Glomerular visceral epithelial cell (primary cell): ENCODE results near the gene MYO1C.

Experiments used
- DNase-seq: peaks from one replicate; pipeline ENCODE4 v3.0.0-alpha.2; 2016; ENCODE audit errors: extremely low spot score

Gene MYO1C

GRCh38 chr17:1484676-1485422 lies 7.6 kb downstream of the MYO1C start:
- peak; percentile 61 for DNase-seq

- no peak for DNase-seq
These were observed 8.4 kb downstream of the MYO1C start for GRCh38 chr17:1484060-1484535.

DNA sequence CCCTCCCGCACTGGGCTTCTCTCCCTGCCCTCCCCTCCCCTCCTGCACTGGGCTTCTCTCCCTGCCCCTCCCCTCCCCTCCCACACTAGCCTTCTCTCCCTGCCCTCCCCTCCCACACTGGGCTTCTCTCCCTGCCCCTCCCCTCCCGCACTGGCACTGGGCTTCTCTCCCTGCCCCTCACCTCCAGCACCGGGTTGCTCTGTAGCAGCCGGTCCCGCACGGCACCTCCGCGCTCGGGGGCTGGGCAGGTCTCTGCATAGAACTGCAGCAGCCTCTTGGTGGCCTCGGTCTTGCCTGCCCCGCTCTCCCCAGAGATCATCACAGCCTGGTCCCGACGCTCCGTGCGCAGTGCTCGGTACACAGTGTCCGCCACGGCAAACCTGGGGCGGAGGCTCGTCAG lies 9.8 kb downstream of the MYO1C start:
- DNase-seq: no peak

GRCh38 chr17:1481736-1482135 lies 10.8 kb downstream of the MYO1C start:
- DNase-seq: no peak

GRCh38 chr17:1480747-1481465 lies 11.6 kb downstream of the MYO1C start:
- DNase-seq: no peak

- DNase-seq: no peak
These were observed 14.1 kb downstream of the MYO1C start for GRCh38 chr17:1478418-1478817.

- no peak for DNase-seq
These were observed 17.1 kb downstream of the MYO1C start for GRCh38 chr17:1475321-1475854.

DNA sequence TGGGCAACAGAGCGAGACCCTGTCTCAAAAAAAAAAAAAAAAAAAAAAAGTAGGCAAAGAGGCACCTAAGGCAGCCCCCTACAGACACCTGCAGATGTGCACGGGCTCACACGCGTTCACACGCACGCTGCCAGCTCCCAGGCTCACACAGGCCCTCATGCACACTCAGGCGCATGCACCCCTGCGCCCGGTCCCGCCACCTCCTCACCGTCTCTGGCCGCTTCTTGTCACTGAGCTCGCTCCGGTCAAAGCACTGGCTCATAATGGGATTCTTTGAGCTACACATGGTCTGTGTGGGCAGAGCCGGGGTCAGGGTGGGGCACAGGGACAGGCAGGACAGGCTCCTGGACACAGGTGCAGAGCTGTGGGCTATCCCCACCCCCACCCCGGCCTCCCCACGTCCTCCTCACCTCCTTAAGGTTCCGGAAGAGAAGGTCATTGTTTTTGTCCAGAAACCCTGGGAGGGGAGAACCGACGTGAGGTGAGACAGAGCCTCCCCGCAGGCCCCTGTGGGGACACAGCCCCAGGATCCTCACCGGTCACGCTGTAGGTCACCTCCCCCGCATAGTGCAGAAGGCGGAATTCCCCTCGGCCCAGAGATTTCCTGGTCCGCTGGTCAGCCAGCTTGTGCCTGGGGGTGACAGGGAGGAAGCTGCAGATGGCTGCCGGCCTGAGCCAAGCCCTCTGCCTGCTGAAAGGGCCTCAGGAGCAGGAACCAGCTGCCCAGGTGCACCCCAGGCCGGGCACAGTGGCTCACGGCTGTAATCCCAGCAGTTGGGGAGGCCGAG lies 17.9 kb downstream of the MYO1C start:
- DNase-seq: peak; percentile 81

DNA sequence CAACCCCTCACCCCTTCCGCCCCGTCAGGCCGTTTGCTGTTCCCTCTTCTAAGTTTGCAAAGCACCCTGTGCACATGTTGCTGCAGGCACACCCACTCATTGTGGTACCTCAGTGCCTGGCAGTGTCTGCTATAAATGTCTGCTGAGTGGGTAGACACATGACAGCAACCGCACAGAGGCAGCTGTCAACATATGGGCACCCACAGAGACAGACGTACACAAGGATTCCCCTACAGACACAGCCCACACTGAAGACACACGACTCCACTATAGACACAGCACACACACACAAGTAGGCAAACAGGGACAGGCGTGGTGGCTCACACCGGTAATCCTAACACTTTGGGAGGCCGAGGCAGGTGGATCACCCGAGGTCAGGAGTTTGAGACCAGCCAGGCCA lies 18.6 kb downstream of the MYO1C start:
- DNase-seq: no peak

DNA sequence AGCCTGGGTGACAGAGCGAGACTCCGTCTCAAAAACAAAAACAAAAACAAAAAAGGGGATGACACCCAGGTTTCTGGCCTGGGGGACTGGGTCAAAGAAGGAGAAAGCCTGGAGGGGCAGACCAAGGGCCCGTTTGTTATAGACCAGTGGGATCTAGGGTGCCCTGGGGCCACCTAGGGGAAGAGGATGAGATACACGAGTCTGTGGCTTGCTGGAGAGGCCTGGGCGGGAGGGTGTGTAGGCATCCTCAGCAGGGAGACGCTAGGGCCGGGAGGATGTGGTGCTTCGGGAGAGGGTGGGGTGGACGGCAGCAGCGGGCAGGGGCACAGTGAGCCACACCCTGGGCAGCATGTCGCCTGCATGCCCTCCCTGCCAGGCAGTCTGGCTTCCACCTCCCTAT lies 19.3 kb downstream of the MYO1C start:
- DNase-seq: no peak

DNA sequence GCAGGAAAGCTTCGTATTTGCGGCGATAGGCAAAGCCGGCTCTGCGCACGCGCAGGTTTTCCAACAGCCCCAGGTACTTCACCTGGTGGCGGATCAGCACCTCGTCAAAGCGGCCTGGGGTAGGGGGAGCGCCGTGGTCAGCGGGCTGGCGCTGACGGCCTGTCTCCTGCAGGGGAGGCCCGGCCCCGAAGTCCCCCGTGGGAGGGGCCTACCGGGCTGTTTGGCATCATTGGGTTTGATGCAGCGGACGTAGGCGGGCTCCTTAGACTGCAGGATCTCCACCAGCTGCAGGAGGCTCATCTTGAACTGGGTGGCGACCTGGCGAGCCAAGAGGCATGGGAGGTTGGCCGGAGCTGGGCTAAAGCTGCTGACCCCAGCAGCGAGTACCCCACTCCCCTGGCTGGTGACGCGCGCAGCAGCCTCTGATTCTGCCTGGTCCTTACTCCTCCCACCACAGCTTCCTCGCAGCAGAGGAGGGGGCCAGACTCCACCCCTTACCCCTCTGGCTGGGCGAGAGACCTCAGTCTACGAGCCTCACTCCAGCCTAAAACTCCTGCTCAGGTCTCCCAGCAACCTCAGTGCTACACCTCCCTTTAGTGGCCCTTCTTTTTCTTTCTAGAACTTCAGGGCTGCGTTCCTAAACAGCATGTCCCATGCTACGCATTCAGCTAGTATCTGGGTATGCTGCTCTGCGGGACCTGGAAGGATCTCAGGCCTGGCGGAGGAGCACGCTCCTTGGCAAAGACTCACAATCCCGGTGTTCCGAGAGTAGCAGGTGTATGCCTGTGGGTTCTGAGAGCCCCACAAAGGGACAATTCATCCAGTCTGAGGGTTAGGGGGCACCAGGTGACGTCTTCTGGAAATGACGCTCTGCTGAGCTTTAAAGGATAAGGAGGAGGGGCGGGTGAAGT lies 20.3 kb downstream of the MYO1C start:
- DNase-seq: no peak

DNA sequence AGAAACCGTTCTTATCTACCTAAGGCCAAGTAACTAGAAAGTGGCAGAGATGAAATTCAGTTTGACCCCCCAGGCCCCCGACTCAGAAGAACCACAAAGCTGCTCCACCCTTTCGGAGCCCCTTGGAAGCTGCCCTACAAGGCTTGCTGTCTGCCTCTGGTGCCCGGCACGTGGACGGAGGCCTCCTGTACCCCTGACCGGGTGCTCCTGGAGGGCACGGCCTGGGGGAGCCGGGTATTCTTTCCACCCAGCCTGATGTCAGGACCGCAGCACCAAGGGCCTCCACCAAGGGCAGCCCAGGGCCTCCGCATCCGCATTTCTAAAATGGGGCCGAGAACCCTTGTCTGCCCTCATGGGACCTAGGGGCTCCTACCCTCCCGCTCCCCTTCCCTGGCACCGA lies 21.0 kb downstream of the MYO1C start:
- DNase-seq: no peak

DNA sequence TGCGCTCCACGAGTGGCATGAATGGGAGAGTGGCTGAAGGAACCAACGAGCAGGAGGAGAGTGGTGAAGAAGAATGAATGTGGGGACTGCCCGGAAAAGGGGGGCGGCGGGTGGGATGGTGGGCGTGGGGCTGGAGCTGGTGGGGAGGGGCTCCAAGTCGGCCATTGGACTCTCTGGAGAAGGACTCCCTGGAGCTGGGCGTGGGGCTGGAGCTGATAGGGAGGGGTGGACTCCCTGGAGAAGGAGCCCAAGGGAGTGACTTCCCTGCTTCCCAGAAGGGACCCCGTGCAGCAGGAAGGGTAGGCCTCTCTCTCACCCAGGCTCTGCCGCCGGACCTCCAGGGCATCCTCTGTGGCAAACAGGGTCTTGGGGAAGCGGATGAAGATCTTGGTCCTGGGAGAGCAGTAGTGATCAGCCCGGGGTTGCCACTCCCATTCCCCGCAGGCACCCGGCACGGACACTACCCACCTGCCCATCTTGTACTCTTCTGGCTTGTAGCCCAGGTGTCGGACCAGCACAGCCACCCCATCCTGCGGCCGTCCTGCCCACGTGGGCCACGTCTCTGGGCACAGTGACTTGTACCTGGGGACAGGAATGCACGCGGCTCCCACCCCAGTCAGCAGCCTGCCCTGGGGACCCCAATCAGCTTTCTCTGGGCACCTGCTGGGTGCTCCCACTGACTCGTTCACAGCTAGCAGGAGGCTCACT lies 21.6 kb downstream of the MYO1C start:
- DNase-seq: no peak

- no peak for DNase-seq
These were observed 22.3 kb downstream of the MYO1C start for GRCh38 chr17:1470071-1470754.

DNA sequence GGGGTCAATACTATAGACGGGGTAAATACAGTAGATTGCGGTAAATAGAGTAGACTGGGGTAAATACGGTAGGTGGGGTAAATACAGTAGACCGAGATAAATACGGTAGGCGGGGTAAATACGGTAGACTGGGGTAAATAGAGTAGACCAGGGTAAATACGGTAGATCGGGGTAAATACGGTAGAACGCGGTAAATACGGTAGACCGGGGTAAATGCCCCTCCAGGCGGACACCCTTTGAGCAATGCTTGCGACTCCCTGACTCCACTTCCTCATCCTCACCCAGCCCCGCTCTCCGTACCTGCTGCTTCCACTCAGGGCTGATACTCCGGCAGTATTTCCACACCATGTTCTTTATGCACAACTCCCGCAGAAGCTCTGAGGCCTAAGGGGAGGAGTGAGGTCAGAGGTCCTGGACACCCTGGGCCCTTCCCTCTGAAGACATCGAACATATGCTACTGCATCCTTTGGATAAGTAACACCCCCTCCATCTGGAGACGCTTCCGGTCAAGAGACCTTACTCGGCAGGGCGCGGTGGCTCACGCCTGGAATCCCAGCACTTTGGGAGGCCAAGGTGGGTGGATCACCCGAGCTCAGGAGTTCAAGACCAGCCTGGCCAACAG lies 23.1 kb downstream of the MYO1C start:
- no peak for DNase-seq

DNA sequence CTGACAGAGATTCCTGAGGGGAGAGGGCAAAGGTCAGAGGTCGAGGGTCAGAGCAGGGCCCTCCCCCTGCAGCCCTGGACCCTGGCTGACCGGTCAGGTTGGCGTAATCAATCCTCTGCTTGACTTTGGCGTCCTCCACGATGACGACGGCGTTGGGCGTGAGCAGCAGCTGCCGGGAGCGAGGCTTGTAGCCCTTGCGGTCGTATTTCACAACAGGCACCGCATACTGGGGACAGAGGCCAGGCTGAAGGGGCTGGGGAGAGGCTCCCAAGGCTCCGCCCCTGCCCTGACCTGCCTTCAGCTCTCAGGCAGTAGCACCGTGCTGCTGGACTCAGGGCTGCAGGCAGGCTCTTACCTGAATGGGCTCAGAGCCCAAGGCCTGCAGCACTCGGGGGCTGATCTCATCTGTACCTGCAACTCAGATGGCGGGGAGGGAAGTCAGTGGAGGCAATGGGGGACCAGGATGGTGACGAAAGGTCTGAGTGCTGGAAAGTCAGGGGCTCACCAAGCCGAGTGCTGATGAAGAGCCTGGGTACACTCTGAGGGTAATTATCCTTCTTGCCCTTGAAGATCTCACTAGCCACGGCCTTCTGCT lies 24.5 kb downstream of the MYO1C start:
- DNase-seq: no peak

GRCh38 chr17:1467258-1467657 lies 25.2 kb downstream of the MYO1C start:
- no peak for DNase-seq

DNA sequence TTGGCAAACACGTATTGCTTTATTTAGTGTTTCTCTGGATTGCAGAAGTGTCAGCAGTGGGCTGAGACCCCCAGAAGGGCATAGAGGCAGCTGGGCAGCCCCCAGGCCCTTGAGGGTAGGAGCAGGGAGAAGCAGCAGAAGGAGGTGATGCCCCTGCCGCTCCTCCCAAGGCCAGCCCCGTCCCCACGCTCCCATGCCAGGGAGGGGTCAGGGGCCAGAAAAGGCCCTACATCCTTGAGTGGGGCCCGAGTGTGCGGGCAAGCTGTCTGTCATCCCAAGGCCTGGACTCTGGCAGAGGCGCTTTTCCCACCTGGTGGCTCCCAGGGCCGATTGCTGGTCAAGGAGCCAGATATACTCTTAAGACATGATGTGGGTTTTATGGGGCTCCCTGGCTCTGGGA lies 28.3 kb downstream of the MYO1C start:
- DNase-seq: no peak
